Common myeloid progenitor, CD34-positive (primary cell): ENCODE measurements around the gene ZNF580.

Experiments used
- CTCF ChIA-PET: fragments of 350-600 bp; sonication (Branson Sonifier 250); formaldehyde crosslinking; loops from one replicate; lab custom pipeline; 2021; ENCODE audit warnings: antibody characterized with exemption; lab: Charles Lee
- POLR2A ChIA-PET: fragments of 350-600 bp; sonication (Branson Sonifier 250); formaldehyde crosslinking; loops from one replicate; lab custom pipeline; 2021; ENCODE audit warnings: antibody characterized with exemption; lab: Charles Lee
- DNase-seq, 3 donors: peaks; one replicate each; pipeline versions ENCODE4 v3.0.0 to v3.0.0-alpha.2; 2013
- H3K27ac ChIP-seq, 2 experiments: 1 replicate in 1 of 2; 2 replicates in 1 of 2; pipeline ENCODE4 v1.7.0; 2013; ENCODE audit warnings: inconsistent platforms in 2 of 2, low read length in 2 of 2, mild to moderate bottlenecking in 2 of 2, low read depth in 1 of 2, moderate library complexity in 1 of 2; ENCODE audit not compliant: severe bottlenecking in 2 of 2, insufficient read depth in 1 of 2, poor library complexity in 1 of 2
- H3K27me3 ChIP-seq, 5 experiments: replicated peaks in 2 of 5; 1 replicate in 3 of 5; 2 replicates in 2 of 5; pipeline versions ENCODE4 v1.6.1 to v1.7.0; 2013; ENCODE audit warnings: low read length in 4 of 5, mild to moderate bottlenecking in 2 of 5, moderate library complexity in 2 of 5, inconsistent platforms in 1 of 5; ENCODE audit not compliant: insufficient read depth in 5 of 5, control insufficient read depth in 4 of 5
- H3K36me3 ChIP-seq, 4 experiments: 1 replicate in 2 of 4; 2 replicates in 2 of 4; pipeline versions ENCODE4 v1.6.1 to v1.7.0; 2013; ENCODE audit warnings: low read length in 3 of 4, control low read depth in 1 of 4, mild to moderate bottlenecking in 1 of 4; ENCODE audit not compliant: control insufficient read depth in 4 of 4, insufficient read depth in 4 of 4
- H3K4me1 ChIP-seq, 4 experiments: 1 replicate in 3 of 4; 2 replicates in 1 of 4; pipeline versions ENCODE4 v1.6.1 to v1.7.1; 2013; ENCODE audit warnings: low read length in 3 of 4, mild to moderate bottlenecking in 3 of 4, control low read depth in 1 of 4, inconsistent platforms in 1 of 4, moderate library complexity in 1 of 4; ENCODE audit not compliant: control insufficient read depth in 4 of 4, insufficient read depth in 4 of 4; ENCODE audit errors: control extremely low read depth in 1 of 4
- H3K4me3 ChIP-seq, 7 experiments: 1 replicate in 4 of 7; 2 replicates in 3 of 7; pipeline versions ENCODE4 v1.5.1 to v1.7.0; 2013; ENCODE audit warnings: mild to moderate bottlenecking in 7 of 7, low read length in 6 of 7, moderate library complexity in 6 of 7, inconsistent platforms in 2 of 7, low read depth in 2 of 7, control low read depth in 1 of 7; ENCODE audit not compliant: insufficient read depth in 4 of 7, control insufficient read depth in 1 of 7; ENCODE audit errors: extremely low read depth in 1 of 7
- H3K9me3 ChIP-seq, 5 experiments: 1 replicate in 4 of 5; 2 replicates in 1 of 5; pipeline versions ENCODE4 v1.6.1 to v1.7.1; 2013; ENCODE audit warnings: low read length in 4 of 5, mild to moderate bottlenecking in 2 of 5, inconsistent platforms in 1 of 5, low read depth in 1 of 5, moderate library complexity in 1 of 5; ENCODE audit not compliant: control insufficient read depth in 4 of 5, insufficient read depth in 2 of 5; ENCODE audit errors: control extremely low read depth in 1 of 5
- WGBS: methylation state at CpG from one replicate; pipeline ENCODE4 v1.1.5; 2013; ENCODE audit not compliant: insufficient coverage; 5-methylcytosine and 5-hydroxymethylcytosine counted together

ZNF580 gene

GRCh38 chr19:55691561-55692481, 51.0 kb downstream of the ZNF580 start:
- CTCF ChIA-PET = interaction anchor here (1.3 to 1.6 kb wide), 2 partner anchors 8 to 9 kb away, joined by 3 read pairs; no protein-coding TSS in a partner anchor
- WGBS = 97% methylated on average over 26 of the region's 31 CpGs
- H3K36me3 ChIP-seq = peaks cover 4 to 97% (median 66%) of the 10 kb centered on the region in 4 experiments
- no peaks in the 10 kb centered on the region for H3K9me3 ChIP-seq
- no peaks in the 10 kb centered on the region for H3K27me3 ChIP-seq
- POLR2A ChIA-PET = no interaction called here
- H3K4me3 ChIP-seq = no peak overlapping the region
- H3K4me1 ChIP-seq = no peaks in the 10 kb centered on the region
- DNase-seq = no peak
- H3K27ac ChIP-seq = no peak overlapping the region

- no peak overlapping the region for H3K27ac ChIP-seq
- H3K4me3 ChIP-seq = no peak overlapping the region
- POLR2A ChIA-PET = no interaction called here
- 98% methylated on average over 17 of the region's 19 CpGs for WGBS
- CTCF ChIA-PET = interaction anchor here (1.6 kb wide), 1 partner anchor 9 kb away, joined by 3 read pairs; no protein-coding TSS in a partner anchor
- no peaks in the 10 kb centered on the region for H3K9me3 ChIP-seq
- no peaks in the 10 kb centered on the region for H3K4me1 ChIP-seq
- no peaks in the 10 kb centered on the region for H3K27me3 ChIP-seq
- peaks cover 4 to 95% (median 67%) of the 10 kb centered on the region in 4 experiments for H3K36me3 ChIP-seq
- no peak for DNase-seq
Observed at GRCh38 chr19:55692681-55693081, 51.9 kb downstream of the ZNF580 start.
